ENCODE results near the gene CAP2.

The CAP2 gene

GRCh38 chr6:17482711-17483110, 89.3 kb downstream of the CAP2 start:
- TF ChIP-seq ESRRG (CRISPR knock-in tag; IDR thresholded peaks at IDR 0.05) (no peak), ARNTL (CRISPR knock-in tag; IDR thresholded peaks at IDR 0.05; ENCODE audit: borderline replicate concordance, low read depth) (no peak), GLIS3 (CRISPR knock-in tag; IDR thresholded peaks at IDR 0.05) (no peak), ZNF8 (CRISPR knock-in tag; IDR thresholded peaks at IDR 0.05) (no peak), RARB (CRISPR knock-in tag; IDR thresholded peaks at IDR 0.05) (no peak), POU6F1 (CRISPR knock-in tag; IDR thresholded peaks at IDR 0.05; ENCODE audit: borderline replicate concordance, low read depth) (no peak), SNAI2 (CRISPR knock-in tag; IDR thresholded peaks at IDR 0.05) (no peak), TSHZ2 (CRISPR knock-in tag; IDR thresholded peaks at IDR 0.05) (no peak), ISL1 (CRISPR knock-in tag; IDR thresholded peaks at IDR 0.05) (no peak), ZNF565 (CRISPR knock-in tag; conservative IDR thresholded peaks at IDR 0.05; ENCODE audit: low read depth) (no peak), CSRNP3 (CRISPR knock-in tag; IDR thresholded peaks at IDR 0.05) (no peak), BACH2 (CRISPR knock-in tag; IDR thresholded peaks at IDR 0.05; ENCODE audit: borderline replicate concordance) (no peak), PPARA (CRISPR knock-in tag; IDR thresholded peaks at IDR 0.05; ENCODE audit: borderline replicate concordance) (no peak), PATZ1 (CRISPR knock-in tag; IDR thresholded peaks at IDR 0.05; ENCODE audit: borderline replicate concordance) (no peak), OSR1 (CRISPR knock-in tag; IDR thresholded peaks at IDR 0.05) (no peak), CSDC2 (CRISPR knock-in tag; IDR thresholded peaks at IDR 0.05) (no peak), CREB5 (CRISPR knock-in tag; IDR thresholded peaks at IDR 0.05; ENCODE audit: low read depth) (no peak), ZFP30 (CRISPR knock-in tag; IDR thresholded peaks at IDR 0.05) (no peak), ZC3H10 (CRISPR knock-in tag; IDR thresholded peaks at IDR 0.05) (no peak), TOX (CRISPR knock-in tag; IDR thresholded peaks at IDR 0.05; ENCODE audit: borderline replicate concordance) (no peak)
- no peak for ATAC-seq

GRCh38 chr6:17483391-17484016, 90.1 kb downstream of the CAP2 start:
- no peak for TF ChIP-seq ZFP30 (CRISPR knock-in tag; IDR thresholded peaks at IDR 0.05)
- no peak for TF ChIP-seq POU6F1 (CRISPR knock-in tag; IDR thresholded peaks at IDR 0.05; ENCODE audit: borderline replicate concordance, low read depth)
- TF ChIP-seq BACH2 (CRISPR knock-in tag; IDR thresholded peaks at IDR 0.05; ENCODE audit: borderline replicate concordance): no peak
- TF ChIP-seq TCF4 (CRISPR knock-in tag; IDR thresholded peaks at IDR 0.05; ENCODE audit: borderline replicate concordance): no peak
- TF ChIP-seq ZNF565 (CRISPR knock-in tag; conservative IDR thresholded peaks at IDR 0.05; ENCODE audit: low read depth): no peak
- TF ChIP-seq ZFP3 (CRISPR knock-in tag; IDR thresholded peaks at IDR 0.05): no peak
- no peak for ATAC-seq
